GM12873 (cell line): Measurements from ENCODE around the gene KDM3A.

Experiments used
- TF ChIP-seq, protein P1 (sequence below): IDR thresholded peaks from 2 replicates; pipeline ENCODE4 v1.5.1; 2012; ENCODE audit warnings: low read depth, mild to moderate bottlenecking, moderate library complexity, low read length, control low read depth; ENCODE audit not compliant: insufficient read depth; ENCODE audit errors: missing control alignments

KDM3A gene

DNA sequence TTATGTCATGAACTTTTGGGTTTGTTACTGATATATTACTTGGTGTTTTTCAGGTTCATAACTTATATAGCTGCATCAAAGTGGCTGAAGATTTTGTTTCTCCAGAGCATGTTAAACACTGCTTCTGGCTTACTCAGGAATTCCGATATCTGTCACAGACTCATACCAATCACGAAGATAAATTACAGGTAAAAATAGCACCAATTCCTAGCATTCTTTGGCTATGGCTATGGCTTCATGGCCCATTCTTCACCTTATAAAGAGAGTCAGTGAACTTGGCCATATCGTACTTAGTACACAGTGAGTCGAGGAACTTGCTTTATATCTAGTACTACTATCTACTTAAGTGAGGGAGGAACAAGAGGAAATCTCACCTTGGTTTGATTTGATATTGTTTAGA, 49.9 kb downstream of the KDM3A start:
- TF ChIP-seq, protein P1, sequence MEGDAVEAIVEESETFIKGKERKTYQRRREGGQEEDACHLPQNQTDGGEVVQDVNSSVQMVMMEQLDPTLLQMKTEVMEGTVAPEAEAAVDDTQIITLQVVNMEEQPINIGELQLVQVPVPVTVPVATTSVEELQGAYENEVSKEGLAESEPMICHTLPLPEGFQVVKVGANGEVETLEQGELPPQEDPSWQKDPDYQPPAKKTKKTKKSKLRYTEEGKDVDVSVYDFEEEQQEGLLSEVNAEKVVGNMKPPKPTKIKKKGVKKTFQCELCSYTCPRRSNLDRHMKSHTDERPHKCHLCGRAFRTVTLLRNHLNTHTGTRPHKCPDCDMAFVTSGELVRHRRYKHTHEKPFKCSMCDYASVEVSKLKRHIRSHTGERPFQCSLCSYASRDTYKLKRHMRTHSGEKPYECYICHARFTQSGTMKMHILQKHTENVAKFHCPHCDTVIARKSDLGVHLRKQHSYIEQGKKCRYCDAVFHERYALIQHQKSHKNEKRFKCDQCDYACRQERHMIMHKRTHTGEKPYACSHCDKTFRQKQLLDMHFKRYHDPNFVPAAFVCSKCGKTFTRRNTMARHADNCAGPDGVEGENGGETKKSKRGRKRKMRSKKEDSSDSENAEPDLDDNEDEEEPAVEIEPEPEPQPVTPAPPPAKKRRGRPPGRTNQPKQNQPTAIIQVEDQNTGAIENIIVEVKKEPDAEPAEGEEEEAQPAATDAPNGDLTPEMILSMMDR: no peak

DNA sequence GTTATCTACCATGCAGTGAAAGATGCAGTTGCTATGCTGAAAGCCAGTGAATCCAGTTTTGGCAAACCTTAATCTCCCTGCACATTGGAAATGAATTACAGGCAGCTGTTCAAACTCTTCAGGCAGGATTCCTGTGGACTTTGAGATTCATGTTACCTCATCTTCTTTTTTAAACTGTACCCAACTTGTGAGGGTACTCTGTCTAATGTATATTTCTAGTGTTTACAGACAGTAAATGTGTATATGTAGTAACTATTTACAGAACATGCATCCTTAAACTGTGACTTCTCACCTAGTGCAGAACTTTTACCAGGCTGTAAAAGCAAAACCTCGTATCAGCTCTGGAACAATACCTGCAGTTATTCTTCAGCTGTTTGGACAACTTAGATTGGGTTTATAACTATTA, 50.9 kb downstream of the KDM3A start:
- TF ChIP-seq, protein P1: no peak

DNA sequence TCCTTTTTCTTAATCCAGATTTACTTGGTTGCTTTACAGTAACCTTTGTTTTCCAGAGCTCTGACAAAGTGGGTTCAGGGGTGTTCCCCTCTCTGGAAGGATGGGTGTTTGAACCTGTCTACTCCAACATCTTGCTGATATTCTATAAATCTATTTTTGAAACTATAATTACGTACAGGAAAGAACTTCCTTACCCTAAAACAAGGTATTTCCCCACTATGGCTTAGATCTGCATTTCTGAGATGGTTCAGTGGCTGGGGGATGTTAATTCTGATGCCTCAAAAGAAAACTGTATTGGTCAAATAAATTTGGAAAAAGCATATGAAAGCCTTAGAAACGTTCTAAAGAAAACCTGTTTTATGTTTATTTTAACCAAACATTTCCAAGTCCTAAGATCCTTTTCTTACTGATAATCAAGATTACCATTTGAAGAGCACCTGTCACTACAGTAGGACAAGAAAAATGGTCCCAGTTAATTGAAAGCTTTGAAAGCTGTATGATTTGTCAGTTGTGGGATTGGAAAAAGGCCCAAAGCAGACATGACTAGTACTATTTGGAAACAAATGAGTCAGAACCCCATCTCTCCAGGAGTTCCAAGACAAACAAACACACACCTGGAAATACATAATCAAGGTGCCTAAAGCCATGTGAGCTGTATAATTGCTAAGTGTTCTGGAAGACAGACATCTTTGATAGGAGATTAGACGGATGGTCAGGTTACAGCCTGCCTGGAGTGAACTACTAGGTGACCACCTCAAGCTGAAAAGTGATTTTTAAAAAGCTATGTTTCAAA, 57.5 kb downstream of the KDM3A start:
- TF ChIP-seq, protein P1: no peak

DNA sequence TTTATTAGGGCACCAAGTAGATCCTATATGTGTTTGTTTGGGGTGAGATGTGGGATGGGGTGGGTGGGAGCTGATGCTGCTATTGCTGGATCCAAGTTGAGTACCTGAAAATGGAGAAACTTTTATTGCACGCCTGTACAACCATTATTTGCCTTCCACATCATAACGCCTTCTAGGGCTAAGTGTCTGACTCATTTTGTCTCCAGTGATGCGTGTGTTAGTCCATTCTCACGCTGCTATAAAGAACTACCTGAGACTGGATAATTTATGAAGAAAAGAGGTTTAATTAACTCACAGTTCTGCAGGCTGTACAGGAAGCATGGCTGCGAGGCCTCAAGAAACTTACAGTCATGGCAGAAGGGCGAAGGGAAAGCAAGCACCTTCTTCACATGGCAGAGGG, 58.2 kb downstream of the KDM3A start:
- TF ChIP-seq, protein P1: no peak

DNA sequence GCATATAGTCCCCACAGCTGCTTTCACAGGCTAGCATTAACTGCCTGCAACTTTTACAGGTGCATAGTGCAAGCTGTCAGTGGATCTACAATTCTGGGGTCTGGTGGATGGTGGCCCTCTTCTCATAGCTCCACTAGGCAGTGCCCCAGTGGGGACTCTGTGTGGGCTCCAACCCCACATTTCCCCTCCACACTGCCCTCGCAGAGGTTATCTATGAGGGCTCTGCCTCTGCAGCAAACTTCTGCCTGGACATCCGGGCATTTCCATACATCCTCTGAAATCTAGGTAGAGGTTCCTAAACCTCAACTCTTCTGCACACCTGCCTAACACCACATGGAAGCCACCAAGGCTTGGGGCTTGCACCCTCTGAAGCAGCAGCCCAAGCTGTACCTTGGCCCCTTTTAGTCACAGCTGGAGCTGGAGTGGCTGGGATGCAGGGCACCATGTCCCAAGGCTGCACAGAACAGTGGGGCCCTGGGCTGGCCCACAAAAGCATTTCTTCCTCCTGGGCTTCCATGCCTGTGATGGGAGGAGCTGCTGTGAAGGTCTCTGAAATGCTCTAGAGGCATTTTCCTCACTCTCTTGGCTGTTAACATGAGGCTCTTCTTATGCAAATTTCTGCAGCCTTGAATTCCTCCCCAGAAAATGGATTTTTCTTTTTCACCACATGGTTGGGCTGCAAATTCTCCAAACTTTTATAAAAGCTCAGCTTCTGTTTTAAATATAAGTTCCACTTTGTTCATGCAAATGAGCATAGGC, 59.3 kb downstream of the KDM3A start:
- TF ChIP-seq, protein P1: no peak

DNA sequence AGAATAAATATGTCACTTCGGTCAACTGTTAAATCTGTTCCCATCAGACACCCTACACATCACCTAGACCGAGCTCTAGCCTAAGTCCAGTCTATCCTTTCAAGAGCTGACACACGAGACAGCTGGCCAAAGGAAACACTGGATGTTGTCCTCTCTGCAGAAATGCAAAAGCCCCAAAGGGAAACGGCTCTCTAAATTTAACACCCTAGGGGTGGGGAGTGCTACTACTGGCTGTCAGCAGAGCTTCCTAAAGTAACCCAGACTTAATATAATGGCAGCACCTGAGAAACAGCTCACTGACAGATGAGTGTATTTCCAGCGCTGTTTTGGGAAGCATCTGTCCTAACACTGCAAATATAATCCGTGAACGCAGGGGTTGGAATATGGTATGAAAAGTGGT, 66.4 kb downstream of the KDM3A start:
- TF ChIP-seq, protein P1: no peak

DNA sequence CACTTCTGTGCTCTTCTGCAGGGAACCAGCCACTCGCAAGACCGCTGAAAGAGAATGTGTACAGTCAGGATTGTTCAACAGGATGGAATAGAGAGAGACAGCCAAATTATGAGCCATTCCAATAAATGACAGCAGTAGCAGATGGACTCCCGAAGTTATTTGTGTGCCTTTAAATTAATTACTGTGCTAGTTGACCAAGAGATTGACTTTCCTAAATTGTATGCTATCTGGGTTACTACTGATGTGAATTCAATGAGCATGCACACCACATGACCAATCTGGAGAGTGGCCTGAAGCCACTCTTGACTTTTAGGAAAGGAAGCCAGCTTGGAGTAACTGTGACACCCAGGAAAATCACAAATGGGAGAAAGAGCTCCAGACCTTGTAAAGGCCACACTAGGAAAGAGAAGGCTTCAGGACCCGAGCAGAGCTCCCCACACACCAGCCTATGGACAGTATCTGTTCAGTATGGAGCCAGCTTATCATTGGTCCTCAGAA, 69.3 kb downstream of the KDM3A start:
- TF ChIP-seq, protein P1: no peak
